22Rv1 (cell line): ENCODE results near the gene RCSD1.
"Not testable (repeated sequence)": the region's sequence is repeated elsewhere in the genome, so short reads cannot be mapped to it uniquely, and the experiment has no call there.

Experiments used
- H3K27ac ChIP-seq: fragments of 450-650 bp; 2 replicates; pipeline ENCODE4 v1.5.1; 2017
- CTCF ChIP-seq: fragments of 450-650 bp; IDR thresholded peaks from 2 replicates; pipeline ENCODE4 v1.5.1; 2017; ENCODE audit warnings: mild to moderate bottlenecking
- ZFX ChIP-seq: fragments of 450-650 bp; IDR thresholded peaks from 2 replicates; pipeline ENCODE4 v1.6.1; 2017; ENCODE audit warnings: antibody characterized with exemption, borderline replicate concordance

The RCSD1 gene

GRCh38 chr1:167611983-167612382, 18.0 kb upstream of the RCSD1 start:
- no peak overlapping the region for H3K27ac ChIP-seq
- no peak for TF ChIP-seq ZFX
- TF ChIP-seq CTCF, result no peak

- no peak for TF ChIP-seq ZFX
- TF ChIP-seq CTCF, result no peak
- H3K27ac ChIP-seq, result no peak overlapping the region
Observed at GRCh38 chr1:167612587-167613385, 17.2 kb upstream of the RCSD1 start.

DNA sequence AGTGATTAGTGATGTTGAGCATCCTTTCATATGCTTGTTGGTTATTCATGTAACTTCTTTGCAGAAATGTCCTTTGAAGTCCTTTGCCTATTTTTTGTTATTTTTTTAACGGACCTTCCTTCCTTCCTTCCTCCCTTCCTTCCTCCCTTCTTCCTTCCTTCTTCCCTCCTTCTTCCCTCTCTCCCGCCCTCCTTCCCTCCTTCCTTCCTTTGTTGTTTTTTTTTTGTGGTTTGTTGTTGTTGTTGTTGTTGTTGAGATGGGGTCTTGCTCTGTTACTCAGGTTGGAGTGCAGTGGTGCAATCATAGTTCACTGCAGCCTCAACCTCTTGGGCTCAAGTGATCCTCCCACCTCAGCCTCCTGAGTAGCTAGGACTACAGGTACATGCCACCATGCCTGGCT, 16.0 kb upstream of the RCSD1 start:
- not testable (repeated sequence) for H3K27ac ChIP-seq

DNA sequence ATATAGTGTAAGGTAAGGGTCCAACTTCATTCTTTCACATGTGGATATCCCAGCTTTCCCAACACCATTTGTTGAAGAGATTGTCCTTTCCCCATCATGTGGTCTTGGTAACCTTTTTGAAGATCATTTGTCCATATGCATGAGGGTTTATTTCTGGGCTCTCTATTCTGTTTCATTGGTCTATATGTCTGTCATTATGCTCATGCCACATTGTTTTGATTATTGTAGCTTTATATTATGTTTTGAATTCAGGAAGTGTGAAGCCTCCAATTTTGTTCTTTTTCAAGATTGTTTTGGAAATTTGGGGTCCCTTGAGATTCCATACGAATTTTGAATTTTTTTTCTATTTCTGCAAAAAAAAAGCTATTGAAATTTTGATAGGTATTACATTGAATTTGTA, 15.2 kb upstream of the RCSD1 start:
- TF ChIP-seq CTCF (no peak), ZFX (no peak)
- no peak overlapping the region for H3K27ac ChIP-seq

- H3K27ac ChIP-seq, result no peak overlapping the region
- no peak for TF ChIP-seq CTCF
- TF ChIP-seq ZFX, result no peak
Observed at GRCh38 chr1:167616521-167616920, 13.5 kb upstream of the RCSD1 start.

DNA sequence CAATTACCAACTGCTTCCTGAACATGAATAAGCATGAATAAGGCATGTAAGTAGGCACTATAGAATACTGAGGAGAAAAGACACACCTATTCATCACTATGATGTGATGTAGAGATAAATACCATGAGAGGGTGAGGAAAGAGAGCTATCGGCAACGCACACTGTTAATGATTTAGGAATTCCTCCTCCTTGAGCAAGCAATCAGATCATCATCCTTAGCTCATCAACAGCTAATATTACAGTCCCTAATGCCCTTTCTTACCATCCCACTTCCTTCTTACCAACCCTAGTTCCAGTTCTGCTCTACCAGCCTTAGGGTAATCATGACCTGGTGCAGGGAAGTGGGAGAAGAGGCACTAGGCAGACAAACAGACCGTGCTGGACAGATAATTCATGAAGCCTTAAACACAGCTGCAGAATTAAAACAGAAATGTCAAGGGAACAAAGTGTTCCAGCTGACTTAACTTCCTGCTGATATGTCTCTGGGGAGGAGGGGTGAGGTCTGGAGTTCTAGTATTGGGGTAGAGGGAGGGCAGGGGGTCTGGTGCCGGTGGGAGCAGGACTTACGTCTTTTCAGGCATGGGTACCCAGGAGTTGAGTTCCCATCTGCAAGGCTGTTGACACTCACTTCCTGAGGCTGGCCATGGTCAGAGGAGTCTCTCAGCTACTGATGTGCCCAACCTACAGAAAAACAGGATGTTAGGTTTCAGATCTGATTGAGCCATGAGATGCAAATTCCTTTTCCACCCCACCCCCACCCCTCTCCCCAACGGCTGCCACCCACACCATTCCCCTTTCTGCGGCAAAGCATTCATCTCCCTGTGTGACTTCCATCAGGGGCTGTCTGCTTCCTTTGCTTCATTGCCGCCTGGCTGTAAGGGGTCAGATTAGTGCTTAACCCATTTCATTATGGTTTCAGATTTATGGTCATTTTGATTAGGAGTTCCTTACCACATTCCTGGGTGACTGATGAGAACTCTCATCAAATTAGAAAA, 12.6 kb upstream of the RCSD1 start:
- TF ChIP-seq CTCF (no peak), ZFX (no peak)
- no peak overlapping the region for H3K27ac ChIP-seq

DNA sequence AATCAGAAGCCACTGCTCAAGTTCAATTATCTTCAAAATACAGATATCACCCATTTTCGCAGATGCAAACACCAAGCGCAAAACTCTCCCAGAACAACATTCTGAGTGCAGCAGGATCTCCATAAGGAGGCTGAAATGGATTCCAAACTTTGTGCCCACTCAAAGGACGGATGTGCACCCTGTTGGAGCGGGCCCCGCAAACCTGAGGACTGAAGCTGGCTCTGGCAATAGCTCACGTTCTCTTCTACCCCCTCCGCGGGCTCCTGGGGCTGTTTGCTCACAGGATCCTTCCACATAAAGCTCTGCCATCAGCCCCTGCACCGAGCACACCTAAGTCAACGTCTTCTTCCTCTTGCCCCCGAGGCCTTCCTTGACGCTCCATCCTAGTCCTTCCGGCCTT, 11.7 kb upstream of the RCSD1 start:
- no peak overlapping the region for H3K27ac ChIP-seq
- no peak for TF ChIP-seq CTCF
